HG03457 (cell line): ENCODE data around the gene ENSA.
"Not testable (repeated sequence)": the region's sequence is repeated elsewhere in the genome, so short reads cannot be mapped to it uniquely, and the experiment has no call there.

Source experiments
- ATAC-seq: cut with Tn5 transposase; IDR thresholded peaks from one replicate; pipeline ENCODE4 v1.9.1; 2021; ENCODE audit warnings: moderate number of reproducible peaks; ENCODE audit not compliant: unreplicated experiment

ENSA gene

DNA sequence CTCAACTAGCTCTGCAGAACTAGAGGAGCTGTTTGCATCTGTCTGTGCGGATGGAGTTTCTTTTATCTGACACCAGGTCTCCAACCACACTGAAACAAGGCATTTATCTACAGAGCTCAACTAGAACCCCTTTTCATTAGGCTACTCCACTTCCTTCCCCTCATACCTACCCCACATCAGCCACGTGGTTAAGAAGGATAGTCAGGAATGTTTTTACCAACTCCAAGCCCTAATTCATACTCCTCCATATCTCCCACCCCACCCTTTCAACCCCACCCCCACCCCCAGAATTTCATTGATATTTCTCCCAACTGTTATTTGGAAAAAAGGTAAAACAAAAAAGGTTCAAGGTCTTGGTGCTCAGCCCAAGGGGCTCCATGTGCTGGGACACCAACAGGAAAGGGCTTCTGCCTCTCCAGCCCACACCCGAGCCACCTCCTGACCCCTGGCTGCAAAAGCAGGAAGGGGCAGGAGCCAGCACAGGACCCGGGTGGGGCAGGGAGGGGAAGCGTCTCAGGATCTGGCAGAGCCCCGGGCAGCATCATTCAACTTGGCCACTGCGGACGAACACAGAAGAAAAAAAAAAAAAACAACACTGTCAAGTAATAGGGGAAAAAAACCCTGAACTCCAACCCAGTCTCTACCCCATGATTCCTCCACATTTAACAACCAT, 7.0 kb downstream of the ENSA start:
- ATAC-seq: no peak

DNA sequence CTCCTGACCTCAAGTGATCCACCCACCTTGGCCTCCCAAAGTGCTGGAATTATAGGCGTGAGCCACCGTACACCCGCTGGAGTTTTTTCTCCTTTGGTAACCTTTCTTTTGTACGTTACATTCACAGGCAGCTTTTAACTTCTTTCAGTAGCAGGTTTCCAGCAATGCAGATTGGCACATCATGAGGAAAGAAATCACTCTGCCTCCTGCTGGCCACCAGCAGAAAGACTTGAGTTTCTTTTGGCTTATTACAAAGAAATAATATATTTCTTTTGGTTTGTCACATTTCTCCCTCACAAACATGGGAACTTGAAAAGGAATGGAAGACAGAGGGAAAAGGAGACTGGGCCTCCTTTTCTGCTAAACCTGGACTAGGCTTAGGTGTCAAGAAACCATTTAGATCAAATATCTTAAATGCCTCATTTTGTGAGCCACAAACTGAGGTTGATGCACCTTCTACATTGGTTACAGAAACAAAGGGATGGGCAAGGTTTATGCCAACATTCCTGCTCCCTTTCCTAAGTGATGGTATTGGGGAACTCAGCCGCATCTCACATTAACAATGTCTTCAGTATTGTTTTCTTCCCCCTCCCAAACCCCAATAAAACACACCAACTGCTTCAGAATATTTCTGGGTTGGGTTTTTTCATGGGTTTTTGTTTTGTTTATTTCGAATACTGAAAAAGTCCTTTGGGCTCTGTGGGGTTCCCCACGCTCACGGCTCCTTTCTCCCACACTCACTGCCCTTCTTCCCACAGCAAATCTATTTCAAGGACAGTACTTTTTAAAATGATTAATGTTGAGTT, 7.7 kb downstream of the ENSA start:
- no peak for ATAC-seq

DNA sequence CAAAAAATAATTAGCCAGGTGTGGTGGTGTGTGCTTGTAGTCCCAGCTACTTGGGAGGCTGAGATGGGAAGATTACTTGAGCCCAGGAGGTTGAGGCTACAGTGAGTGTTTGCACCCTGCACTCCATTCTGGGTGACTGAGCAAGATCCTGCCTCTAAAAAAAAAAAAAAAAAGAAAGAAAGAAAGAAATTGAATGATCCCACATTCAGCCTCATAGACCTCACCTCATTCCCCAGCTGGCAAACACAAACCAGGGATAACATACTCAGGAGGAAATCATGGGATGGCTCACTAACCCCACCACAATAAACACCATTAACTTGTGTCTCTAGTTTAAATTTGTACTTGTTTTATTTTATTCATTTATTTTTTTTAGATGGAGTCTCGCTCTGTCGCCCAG, 8.5 kb downstream of the ENSA start:
- no peak for ATAC-seq

DNA sequence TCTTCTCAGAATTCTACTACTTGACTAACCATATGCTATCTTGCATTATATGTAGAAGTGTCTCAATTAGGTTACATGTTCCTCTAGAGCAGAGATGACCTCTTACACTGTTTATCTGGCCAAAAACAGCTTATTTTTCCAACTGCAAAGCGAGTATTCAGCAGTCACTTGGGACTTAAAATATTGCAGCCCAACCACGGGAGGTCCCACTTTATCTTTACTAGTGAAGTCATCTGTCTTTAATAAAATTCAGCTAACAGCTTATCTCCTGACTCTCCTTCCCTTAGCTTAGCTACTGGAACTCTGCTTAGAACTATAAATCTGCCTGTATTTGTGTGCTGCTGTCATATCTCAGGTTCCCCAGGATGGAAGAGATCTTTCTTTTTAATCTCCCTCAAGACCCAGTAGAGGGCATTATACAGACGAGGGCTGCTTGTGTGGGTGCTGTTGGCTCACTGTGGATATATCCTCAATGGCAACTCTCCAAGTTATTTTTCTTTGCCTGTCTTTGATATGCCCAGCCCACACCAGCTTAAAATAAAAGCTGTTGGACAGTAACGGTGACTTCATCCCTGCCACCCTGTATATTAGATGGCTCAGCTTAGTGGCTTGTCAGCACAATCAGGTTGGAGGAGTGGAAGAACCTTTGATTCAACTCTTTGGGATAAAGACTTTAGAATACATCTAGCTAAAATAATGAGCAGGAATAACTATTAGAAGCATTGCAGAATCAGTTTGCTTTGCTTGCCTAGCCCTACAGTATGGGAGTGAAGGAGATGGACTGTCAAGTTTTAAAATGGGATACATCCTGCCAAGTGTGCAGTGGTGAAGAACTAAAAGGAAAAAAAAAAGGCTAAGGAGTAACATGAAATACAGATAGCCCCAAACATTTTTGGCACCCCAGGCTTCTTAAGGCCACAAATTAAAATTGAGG, 9.6 kb downstream of the ENSA start:
- no peak for ATAC-seq

DNA sequence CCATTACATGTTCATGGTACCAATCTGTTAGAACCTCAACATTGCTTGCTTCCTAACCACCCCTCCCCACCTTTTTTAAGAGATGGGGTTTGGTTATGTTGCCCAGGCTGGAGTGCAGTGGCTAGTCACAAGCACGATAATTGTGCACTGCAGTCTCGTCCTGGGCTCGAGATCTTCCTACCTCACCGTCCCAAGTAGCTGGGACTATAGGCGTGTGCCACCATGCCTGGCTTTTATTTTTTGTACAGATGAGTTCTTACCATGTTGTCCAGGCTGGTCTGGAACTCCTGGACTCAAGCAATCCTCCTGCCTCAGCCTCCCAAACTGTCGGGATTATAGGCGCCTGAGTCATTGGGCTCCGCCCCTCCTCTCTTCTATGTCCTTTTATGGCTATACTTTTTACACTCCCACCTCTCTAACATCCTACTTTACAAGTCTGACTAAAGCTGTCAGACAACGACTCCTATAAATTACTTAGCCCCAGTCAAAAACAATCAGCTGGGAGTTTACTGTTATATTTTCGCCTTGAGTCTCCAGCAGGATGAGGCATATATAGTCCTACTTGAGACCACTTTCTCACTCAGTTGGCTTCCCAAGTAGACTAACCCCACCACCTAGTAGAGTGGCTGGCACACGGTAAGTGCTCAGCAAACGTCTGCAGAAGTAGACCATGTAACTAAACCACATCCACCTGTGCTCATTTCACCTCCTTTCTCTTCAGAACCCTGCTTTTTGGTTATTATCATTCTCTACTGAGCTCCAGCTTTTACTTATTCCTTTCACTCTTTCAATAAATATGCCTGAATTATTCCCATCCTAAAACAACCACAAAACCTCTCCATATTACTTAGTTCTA, 13.8 kb downstream of the ENSA start:
- no peak for ATAC-seq

DNA sequence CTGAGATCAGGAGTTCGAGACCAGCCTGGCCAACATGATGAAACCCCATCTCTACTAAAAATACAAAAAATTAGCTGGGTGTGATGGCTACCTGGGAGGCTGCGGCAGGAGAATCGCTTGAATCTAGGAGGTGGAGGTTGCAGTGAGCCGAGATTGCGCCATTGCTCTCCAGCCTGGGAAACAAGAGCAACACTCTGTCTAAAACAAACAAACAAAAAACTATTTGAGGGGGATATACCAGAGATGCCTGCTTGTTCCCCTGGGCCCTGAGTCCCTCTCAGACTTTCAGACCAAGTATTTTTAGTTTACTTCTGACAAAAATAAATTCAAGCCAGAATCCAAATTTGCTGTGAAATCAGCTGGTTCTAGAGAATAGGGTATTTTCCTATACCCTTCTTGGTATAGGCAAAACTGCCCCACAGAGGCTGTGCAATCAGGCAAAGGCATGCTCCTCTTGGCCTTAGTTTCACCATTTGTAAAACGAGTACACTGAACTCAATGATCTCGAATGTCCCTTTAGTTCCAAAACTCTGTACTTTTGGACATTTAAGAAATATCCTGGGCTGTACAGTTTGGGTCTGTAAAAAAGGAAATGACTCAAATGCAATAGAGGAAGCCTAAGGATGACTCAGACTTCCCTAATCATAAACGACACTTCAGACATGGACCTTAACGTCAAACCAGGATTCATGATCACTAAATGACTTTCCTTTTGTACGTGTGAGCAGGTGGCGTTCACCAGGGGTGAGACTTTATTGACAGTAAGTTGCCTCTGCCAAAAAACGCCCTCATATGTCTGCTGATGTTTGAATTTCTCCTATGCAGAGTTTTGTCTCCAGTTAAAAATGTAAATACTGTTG, 16.1 kb downstream of the ENSA start:
- ATAC-seq: no peak

DNA sequence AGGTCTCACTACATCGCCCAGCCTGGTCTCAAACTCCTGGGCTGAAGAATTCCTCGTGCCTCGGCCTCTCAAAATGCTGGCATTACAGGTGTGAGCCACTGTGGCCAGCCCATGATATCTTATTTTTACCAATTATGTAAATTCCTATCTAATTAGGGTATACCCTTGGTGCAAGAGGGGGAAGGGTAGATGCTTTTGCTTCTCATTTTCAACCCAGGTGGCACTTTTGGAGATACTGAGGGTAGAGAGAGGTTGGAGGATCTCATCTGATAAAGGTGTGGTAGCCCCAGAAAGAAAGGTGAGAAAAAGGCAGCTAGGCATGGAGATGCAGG, 17.4 kb downstream of the ENSA start:
- ATAC-seq: no peak

DNA sequence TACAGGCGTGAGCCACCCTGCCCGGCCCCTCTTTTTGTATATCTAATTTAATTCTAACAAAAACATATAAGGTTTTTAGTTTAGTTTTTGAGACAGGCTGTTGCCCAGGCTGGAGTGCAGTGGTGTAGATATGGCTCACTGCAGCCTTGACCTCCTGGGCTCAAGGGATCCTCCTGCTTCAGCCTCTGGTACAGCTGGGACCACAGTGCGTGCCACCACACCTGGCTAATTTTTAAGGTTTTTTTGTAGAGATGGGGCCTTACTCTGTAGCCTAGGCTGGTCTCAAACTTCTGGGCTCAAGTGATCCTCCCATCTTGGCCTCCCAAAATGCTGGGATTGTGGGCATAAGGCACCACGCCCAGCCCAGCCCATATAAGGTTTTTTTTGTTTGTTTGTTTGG, 18.8 kb downstream of the ENSA start:
- no peak for ATAC-seq

DNA sequence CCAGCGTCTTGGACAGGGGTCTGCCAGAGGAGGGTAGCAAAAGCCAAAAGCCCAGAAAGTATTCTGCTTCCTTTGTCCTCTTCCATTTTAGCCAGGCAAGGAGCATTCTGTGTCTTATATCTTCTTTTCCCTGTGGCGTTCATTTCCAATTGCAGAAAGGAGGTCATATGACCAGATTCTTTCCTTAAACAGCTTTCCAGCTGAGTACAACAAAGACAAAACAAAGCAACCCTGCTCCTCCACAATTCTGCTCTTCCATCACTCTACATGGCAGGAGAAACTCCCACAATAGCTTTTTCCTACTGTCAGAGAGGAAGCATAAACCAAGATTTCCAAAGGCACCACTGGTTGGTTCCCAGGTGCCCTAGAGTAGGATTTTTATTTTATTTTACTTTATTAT, 19.7 kb downstream of the ENSA start:
- ATAC-seq: no peak

DNA sequence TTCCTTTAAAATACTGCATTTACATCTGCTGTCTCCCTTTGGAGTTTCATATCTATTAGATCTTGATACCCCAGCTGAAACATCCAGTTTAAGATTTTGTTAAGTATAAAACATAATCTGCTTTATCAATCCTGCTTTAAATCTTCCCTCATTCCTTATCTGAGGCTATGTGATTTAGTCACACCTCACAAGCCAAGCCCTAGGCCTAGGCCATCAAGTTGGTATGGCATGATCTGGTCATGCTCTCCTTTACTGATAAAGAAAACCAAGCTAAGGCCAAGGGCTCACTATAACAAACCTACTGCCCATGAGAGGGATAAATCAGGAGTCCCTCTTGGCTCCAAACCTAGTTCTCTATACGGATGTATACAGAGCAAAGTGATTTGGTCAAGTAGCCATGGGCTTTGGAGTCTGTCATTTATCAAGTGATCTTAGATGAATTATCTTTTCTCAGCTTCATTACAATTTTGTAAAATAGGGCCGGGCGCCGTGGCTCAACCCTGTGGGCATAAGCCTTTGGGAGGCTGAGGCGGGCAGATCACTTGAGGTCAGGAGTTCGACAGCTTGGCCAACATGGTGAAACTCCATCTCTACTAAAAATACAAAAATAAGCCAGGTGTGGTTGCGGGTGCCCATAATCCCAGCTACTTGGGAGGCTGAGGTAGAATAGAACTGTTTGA, 22.8 kb downstream of the ENSA start:
- no peak for ATAC-seq

DNA sequence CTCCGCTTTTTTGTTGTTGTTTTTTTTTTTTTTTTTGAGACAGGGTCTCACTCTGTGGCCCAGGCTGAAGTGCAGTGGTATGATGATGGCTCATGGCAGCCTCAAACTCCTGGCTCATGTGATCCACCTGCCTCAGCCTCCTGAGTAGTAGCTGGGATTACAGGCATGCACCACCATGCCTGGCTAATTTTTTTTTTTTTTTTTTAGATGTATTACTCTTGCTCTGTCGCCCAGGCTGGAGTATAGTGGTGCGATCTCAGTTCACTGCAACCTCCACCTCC, 24.0 kb downstream of the ENSA start:
- ATAC-seq: not testable (repeated sequence)

DNA sequence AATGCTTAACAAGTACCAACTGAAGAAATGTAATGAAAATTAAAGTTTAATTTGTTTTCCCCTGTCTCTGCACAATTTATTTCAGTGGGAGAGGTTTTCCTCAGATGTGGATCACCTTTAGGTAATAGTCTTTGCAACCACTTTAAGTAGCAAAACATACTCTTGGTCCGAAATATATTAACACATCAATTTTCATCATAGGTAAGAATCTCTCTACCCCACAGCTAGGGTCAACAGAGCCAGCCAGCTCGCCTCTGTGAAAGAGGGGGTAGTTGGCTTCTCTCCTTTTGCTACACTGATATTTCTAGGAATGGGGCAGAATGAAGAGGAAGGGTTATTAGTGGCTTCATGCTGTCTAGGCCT, 25.2 kb downstream of the ENSA start:
- ATAC-seq: no peak

DNA sequence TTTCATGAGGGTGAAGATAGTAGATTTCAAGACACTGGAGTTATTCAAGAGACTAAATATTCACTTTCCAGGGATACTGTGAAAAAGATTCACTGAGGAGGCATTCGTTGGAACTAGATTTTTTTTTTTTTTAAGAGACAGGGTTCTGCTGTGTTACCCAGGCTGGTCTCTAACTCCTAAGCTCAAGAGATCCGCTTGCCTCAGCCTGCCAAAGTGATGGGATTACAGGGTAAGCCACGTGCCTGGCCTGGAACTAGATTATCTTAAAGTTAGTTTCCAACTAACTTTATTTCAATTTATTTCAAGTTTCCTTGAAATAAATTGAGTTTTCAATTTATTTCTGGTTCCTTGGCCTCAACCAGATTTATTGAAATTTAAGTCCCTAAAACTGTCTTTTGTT, 25.7 kb downstream of the ENSA start:
- no peak for ATAC-seq

DNA sequence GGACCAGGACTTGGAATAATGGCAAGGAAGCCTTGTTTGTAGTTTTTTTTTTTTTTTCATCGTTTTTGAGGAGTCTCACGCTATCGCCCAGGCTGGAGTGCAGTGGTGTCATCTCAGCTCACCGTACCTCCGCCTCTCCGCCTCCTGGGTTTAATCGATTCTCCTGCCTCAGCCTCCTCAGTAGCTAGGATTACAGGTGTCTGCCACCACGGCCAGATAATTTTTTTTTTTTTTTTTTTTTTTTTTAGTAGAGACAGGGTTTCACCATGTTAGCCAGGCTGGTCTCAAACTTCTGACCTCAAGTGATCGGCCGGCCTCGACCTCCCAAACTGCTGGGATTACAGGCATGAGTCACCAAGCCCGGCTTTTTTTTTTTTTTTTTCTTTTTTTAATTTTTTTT, 27.0 kb downstream of the ENSA start:
- ATAC-seq: not testable (repeated sequence)

DNA sequence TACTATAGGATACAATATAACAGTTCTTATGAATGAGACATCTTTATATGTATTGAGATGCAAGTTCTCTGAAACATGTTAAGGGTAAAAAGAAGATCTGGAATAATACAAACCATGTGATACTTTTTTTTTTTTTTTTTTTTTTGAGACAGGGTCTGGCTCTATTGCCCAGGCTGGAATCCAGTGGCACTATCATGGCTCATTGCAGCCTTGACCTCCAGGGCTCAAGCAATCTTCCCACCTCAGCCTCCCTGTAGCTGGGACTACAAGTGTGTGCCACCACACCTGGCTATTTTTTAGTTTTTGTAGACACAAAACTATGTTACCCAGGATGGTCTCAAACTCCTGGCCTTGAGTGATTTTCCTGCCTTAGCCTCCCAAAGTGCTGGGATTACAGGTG, 27.9 kb downstream of the ENSA start:
- ATAC-seq: no peak

DNA sequence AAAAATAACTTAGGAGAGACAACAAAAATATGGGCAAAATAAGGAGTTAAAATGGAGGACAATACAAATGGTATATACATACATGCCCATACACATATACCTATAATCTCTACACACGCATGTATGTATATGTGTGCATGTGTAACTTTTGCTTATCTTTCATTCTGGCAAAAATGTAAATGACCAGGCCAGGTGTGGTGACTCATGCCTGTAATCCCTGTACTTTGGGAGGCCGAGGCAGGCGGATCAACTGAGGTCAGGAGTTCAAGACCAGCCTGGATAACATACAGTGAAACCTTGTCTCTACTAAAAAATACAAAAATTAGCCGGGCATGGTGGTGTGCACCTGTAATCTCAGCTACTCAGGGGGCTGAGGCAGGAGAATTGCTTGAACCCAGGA, 31.1 kb downstream of the ENSA start:
- ATAC-seq: not testable (repeated sequence)

DNA sequence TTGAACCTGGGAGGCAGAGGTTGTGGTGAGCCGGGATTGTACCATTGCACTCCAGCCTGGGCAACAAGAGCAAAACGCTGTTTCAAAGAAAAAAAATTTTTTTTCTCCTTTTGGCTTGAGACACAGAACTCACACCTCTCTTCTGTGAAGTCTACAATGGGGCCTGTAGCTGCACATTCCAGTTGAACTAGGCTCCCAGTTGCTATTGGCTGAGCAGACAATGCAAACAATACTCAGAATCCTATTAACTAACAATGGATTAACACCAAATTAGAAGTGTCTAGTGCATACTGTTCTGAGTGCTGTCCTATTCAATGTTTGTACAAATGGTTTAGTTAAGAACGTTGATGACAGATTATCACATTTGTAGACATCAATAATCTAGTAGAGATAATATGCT, 32.4 kb downstream of the ENSA start:
- no peak for ATAC-seq

DNA sequence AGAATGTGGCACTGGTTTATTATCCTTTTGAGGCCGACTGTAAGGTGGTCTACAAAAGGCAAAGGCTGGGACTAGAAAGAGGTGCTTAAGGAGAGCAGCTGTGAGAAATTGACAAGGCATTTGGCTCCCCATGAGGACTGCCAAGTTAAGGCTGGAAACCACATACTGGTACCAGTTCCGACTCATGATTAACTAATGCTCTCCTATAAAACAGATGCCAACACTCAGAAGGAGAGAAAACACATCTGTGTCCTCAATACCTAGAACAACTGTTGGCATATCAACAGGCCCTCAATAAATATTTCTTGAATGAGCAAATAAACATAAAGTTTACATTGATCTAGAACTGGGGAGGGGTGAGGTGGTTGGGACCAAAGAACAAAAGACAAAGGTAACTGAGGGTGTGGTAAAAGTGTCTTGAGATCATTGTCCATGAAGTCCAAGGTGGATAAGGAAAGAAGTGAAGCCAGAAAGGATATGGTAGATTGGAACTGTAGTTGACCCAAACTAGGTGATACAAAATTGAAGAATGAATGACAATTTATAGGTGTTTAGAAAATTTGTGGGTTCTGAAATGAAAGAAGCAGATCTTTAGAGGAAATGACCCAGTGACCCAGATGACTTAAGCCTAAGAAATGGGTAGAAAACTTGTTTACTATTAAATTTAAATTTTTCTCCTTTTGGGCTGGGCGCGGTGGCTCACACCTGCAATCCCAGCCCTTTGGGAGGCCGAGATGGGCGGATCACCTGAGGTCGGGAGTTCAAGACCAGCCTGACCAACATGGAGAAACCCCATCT, 33.1 kb downstream of the ENSA start:
- no peak for ATAC-seq

DNA sequence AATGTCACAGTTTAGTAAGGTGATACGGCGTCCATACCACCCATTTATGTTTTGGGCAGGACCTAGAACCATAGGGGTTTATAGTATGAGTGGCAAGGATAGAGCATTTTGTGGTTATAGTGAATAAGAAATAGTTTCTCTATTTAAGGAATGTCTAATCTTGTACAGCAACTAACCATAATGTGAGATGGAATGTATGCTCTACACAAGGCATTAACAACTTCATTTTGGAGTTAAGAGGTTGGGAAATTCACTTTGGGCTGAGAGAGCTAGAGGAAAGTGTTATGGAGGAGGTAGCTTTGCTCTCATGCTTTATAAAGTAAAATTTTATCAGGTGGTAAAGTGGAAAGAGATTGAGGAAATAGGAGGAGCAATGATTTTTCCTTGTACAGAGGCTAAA, 47.0 kb downstream of the ENSA start:
- ATAC-seq: no peak
